ENCODE measurements around the gene ABCB8.

ABCB8 gene

DNA sequence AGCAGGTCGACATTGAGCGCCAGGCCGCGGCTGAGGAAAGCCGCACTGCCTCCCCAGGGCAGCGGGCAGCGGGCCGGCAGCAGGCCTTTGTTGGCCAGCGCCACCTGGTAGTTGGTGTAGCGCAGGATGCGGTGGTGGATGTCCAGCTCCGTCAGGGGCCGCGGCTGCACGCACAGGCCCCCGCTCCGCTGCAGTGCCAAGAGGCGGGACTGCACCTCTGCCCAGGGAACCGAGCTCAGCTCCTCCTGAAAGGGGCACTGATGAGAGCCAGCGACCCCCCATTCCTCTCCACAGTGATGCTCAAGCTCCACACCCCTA lies 9.2 kb upstream of the ABCB8 start:
- Histone ChIP-seq H3K36me3 (ENCODE audit: insufficient read depth, low read length) (no peaks in the 10 kb centered on the region), H3K4me2 (ENCODE audit: low read depth, low read length, poor library complexity, severe bottlenecking) (no peak overlapping the region), H3K9me2 (replicated peaks; ENCODE audit: low read depth, low read length) (no peaks in the 10 kb centered on the region), H4K20me1 (ENCODE audit: insufficient read depth, low read length, poor library complexity, severe bottlenecking) (no peaks in the 10 kb centered on the region), H3K79me2 (ENCODE audit: insufficient read depth, low read length) (no peaks in the 10 kb centered on the region), H3K27me3 (ENCODE audit: insufficient read depth, low read length, poor library complexity, severe bottlenecking) (no peaks in the 10 kb centered on the region), H3K4me1 (ENCODE audit: insufficient read depth, low read length, poor library complexity, severe bottlenecking) (peaks cover 23% of the 10 kb centered on the region), H3F3A (ENCODE audit: low read depth) (no peaks in the 10 kb centered on the region), H3K9ac (ENCODE audit: low read depth, low read length, poor library complexity, severe bottlenecking) (no peak overlapping the region), H3K9me3 (ENCODE audit: insufficient read depth, low read depth, low read length) (no peaks in the 10 kb centered on the region), H2AFZ (ENCODE audit: low read length) (no peak overlapping the region), H3K4me3 (ENCODE audit: low read length, poor library complexity, severe bottlenecking) (no peak overlapping the region)
- TF ChIP-seq EZH2phosphoT487 (IDR thresholded peaks at IDR 0.05; ENCODE audit: borderline replicate concordance) = no peak
- TF ChIP-seq, protein P1, sequence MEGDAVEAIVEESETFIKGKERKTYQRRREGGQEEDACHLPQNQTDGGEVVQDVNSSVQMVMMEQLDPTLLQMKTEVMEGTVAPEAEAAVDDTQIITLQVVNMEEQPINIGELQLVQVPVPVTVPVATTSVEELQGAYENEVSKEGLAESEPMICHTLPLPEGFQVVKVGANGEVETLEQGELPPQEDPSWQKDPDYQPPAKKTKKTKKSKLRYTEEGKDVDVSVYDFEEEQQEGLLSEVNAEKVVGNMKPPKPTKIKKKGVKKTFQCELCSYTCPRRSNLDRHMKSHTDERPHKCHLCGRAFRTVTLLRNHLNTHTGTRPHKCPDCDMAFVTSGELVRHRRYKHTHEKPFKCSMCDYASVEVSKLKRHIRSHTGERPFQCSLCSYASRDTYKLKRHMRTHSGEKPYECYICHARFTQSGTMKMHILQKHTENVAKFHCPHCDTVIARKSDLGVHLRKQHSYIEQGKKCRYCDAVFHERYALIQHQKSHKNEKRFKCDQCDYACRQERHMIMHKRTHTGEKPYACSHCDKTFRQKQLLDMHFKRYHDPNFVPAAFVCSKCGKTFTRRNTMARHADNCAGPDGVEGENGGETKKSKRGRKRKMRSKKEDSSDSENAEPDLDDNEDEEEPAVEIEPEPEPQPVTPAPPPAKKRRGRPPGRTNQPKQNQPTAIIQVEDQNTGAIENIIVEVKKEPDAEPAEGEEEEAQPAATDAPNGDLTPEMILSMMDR (conservative IDR thresholded peaks at IDR 0.05; ENCODE audit: low read length) = no peak

GRCh38 chr7:151020231-151020630 lies 8.0 kb upstream of the ABCB8 start:
- Histone ChIP-seq H3K36me3 (ENCODE audit: insufficient read depth, low read length) (no peaks in the 10 kb centered on the region), H3K4me2 (ENCODE audit: low read depth, low read length, poor library complexity, severe bottlenecking) (no peak overlapping the region), H3F3A (ENCODE audit: low read depth) (no peaks in the 10 kb centered on the region), H3K9me3 (ENCODE audit: insufficient read depth, low read depth, low read length) (no peaks in the 10 kb centered on the region), H3K4me3 (ENCODE audit: low read length, poor library complexity, severe bottlenecking) (no peak overlapping the region), H3K9me2 (replicated peaks; ENCODE audit: low read depth, low read length) (no peaks in the 10 kb centered on the region), H3K79me2 (ENCODE audit: insufficient read depth, low read length) (no peaks in the 10 kb centered on the region), H3K4me1 (ENCODE audit: insufficient read depth, low read length, poor library complexity, severe bottlenecking) (peaks cover 15% of the 10 kb centered on the region), H3K9ac (ENCODE audit: low read depth, low read length, poor library complexity, severe bottlenecking) (no peak overlapping the region), H4K20me1 (ENCODE audit: insufficient read depth, low read length, poor library complexity, severe bottlenecking) (no peaks in the 10 kb centered on the region), H2AFZ (ENCODE audit: low read length) (no peak overlapping the region), H3K27me3 (ENCODE audit: insufficient read depth, low read length, poor library complexity, severe bottlenecking) (no peaks in the 10 kb centered on the region)
- no peak for TF ChIP-seq EZH2phosphoT487 (IDR thresholded peaks at IDR 0.05; ENCODE audit: borderline replicate concordance)
- TF ChIP-seq, protein P1 (conservative IDR thresholded peaks at IDR 0.05; ENCODE audit: low read length) = no peak

GRCh38 chr7:151023232-151023631 lies 5.0 kb upstream of the ABCB8 start:
- Histone ChIP-seq H3K4me2 (ENCODE audit: low read depth, low read length, poor library complexity, severe bottlenecking) (no peak overlapping the region), H2AFZ (ENCODE audit: low read length) (no peak overlapping the region), H3K4me1 (ENCODE audit: insufficient read depth, low read length, poor library complexity, severe bottlenecking) (peaks cover 3% of the 10 kb centered on the region), H3K27me3 (ENCODE audit: insufficient read depth, low read length, poor library complexity, severe bottlenecking) (no peaks in the 10 kb centered on the region), H4K20me1 (ENCODE audit: insufficient read depth, low read length, poor library complexity, severe bottlenecking) (no peaks in the 10 kb centered on the region), H3K4me3 (ENCODE audit: low read length, poor library complexity, severe bottlenecking) (no peak overlapping the region), H3K9me2 (replicated peaks; ENCODE audit: low read depth, low read length) (no peaks in the 10 kb centered on the region), H3F3A (ENCODE audit: low read depth) (no peaks in the 10 kb centered on the region), H3K9me3 (ENCODE audit: insufficient read depth, low read depth, low read length) (no peaks in the 10 kb centered on the region), H3K9ac (ENCODE audit: low read depth, low read length, poor library complexity, severe bottlenecking) (no peak overlapping the region), H3K36me3 (ENCODE audit: insufficient read depth, low read length) (no peaks in the 10 kb centered on the region), H3K79me2 (ENCODE audit: insufficient read depth, low read length) (no peaks in the 10 kb centered on the region)
- TF ChIP-seq, protein P1 (conservative IDR thresholded peaks at IDR 0.05; ENCODE audit: low read length) = no peak
- no peak for TF ChIP-seq EZH2phosphoT487 (IDR thresholded peaks at IDR 0.05; ENCODE audit: borderline replicate concordance)
